ENCODE data around the gene SMIM21.

Gene SMIM21

DNA sequence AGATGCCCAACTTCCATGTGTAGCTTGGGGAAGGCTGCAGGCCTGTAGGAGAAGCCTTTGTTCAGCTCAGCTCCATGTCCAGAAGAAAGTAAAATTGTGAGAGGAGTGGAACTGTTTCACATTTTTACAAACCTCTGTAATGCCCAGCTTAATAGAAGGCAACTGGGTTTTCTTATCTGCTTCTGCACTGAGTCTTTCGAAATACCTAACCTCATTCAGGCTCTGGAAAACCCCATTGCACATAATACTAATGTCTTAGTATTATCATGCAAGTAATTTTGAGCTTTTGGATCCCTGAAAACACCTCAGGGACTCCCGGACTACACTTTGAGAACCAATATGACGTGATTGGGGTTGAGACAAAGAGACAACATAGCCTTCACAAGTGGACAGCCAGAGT lies 5.8 kb downstream of the SMIM21 start:
- DNase-seq = no peak

DNA sequence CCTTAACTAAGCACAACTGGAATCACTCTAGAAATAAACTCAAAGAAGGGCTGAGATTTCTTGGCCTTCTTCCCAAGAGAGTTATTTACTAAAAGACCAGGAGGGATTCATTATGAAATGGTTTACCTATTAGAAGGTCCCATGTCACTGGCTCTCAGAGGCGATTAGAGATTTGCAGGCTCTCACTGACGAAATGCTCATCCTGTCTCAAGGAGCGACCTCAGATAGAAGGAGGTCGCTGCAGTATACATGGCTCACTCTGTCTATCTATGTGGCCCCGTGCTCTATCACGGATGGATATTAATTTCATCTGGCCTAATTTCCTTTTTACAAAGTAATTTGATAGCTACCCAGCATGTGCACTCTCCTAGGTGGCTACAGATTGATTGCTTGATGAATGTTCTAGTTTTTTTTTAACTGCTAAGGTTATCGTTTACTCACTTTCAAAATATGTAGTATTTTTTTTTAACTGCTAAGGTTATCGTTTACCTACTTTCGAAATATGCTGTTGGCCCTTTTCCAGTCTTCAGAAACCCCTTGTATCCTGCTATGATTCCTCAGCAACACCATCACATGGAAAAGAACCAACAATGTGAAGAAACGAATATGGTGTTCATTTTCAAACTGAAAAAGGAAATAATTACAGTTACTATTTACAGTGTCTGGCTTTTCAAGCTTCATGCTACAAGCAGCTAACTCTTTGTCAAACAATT lies 9.1 kb downstream of the SMIM21 start:
- no peak for DNase-seq

DNA sequence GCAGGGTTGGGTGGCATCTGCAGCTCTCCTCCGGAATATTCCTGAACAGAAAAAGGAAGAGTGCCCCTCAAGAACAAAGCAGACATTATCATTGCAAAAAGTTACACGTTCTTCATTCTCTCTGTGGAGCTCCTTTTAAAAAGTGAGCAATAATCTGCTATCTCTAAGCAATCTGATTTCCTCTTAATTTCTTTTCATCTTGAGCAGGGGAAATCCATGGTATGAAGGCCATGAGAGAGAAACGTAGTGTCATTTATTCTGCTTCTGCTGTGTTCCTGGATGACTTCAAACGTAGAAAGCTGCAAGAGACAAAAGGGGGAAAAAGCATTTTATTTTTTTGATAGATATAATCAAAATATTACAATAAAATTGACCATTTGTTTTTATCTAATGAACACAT lies 16.9 kb downstream of the SMIM21 start:
- no peak for DNase-seq

DNA sequence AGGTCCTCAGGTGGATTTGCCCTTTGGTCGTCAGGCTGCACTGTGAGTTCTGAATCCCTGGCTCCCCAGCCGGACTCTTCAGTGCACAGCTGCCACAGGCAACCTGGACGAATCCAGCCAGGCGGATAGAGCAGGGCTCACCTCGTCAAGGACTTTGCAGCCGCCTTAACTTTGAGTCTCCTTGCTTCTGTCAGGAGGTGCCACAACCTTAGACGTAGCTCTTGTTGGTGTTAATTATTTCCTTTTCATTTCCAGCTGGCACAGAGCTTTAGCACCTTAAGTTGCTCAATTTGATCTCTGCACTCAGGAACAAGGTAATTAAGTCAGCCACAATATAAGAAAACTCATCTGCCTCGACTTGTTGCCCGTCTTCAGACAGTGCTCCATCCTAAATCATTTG lies 17.7 kb downstream of the SMIM21 start:
- DNase-seq = no peak

DNA sequence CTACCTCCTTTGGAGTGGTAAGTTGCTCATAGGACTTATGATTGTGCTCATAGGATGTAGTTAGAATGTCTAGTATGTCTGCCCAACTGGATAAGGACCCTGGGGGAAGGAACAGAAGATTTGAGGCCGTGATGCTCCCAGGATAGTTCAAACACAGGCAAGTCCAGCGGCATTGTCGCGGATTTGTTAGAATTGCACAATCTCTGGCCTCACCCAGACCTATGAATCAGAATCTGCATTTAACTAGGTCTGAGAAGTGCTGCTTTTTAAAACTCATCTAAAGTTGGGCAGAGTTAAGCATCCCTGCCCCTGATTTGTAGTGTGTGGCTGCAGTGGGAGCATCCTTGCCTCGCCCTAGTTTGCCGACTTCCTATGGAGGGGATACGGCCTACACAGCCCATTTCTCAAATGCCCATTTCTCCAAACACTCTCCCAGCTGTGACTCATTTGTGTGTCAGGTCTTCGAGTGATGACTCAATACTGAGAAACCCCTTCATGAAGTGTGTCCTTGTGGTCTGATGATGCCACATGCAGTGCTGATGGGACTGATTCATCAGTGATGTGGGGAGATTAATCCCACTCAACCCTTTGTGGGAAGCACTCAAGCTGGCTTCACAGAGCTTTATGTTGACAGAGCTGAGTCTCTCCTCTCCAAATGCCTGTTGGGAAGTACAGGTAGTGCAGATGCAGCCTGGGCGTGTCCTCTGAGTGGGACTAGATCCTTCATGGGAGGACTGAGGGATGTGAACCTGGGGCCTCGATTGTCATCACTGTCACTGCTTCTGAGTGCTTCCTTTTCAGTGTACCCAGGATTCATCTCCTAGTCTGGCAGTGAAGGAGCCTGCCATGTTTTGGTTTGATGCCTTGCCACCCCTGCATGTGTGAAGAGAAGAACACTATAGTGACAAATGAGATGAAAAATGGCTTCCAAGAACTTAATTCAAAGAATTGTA lies 18.7 kb downstream of the SMIM21 start:
- peak; percentile 11 for DNase-seq

DNA sequence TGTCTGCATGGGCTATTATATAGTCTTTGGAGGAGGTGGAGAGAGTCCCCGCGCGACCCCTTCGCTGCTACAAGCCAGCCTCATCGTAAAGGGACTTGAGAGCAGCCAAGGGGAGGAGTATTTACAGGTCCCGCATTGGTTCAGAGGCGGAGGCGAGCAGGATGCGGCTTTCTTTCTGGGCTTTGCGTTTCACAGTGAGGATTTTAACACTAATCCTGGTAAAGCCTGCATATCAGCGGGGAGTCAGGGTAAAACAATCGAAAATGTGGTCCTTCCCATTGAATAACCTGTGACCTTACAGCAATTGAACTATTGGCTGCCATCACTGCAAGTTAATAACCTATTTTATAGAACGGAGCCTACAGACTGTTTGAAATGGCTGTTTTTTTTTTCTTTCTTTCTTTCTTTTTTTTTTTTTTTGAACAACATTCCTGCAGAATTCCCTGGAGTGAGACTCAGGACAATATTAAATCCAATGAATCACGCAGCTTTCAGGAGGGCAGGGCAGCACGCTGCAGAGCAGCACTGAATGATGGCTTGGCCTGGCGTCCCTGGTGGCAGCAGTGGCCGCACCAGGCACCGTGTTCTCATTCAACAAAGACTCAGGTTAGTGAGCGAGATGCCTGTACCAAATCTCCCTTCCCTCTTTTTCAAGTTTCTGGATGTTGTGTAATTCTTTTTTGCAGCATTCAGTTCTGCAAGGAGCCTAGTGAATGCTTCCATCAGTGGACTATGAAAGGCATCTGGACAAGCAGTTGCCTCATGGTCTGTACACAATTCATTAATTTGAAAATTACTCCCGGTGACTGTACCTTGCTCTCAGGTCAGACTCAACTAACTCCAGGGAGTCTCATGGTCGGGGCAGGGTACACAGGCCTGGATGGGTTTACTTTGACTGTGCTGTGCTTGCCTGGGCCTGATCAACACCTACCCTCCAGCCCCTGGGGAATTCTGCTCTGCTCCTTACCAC lies 19.8 kb downstream of the SMIM21 start:
- DNase-seq = no peak

DNA sequence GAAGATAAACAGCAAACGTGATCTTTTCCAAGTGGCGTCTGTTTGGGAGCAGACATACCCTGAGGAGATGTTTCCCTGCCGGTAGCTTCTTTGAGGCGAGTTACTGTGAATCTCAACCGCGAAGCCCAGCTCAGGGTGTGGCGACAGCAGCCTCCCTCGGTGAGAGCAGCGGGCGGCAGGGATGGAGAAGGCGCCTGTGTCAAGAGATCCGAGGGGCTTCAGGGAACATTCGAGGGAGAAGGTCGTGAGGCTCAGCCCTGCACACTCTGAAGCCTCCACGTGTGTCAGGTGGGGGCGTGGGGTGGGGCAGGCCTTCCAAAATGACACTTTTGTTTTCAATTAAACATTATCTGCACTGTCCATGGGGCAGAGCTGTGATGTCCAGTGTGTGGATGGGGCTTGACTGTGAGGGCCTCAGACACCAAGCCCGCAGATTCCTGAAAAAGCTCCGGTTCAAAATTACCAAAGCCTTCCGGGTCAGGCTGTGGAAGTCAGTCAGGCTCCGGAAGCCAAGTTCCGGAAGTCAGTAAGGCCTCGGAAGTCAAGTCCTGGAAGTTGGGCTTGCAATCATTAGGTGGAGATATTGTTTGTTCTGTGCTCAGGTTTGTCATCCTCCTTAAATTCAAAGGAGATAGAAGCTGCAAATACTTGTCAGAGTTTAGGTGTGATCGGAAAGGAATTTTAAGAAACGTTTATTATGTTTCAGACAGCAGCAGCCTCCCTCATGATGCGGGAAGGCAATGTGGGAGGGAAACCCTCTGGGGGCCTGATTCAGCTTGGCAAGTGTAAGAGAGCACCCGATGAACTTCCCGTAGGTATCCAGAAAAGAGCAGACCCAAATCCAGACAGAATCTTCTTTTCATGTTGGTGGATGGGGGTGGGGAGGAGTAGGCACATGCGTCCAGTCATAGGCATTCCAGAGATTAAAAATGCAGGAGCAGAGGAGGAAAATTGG lies 20.7 kb downstream of the SMIM21 start:
- DNase-seq = no peak

DNA sequence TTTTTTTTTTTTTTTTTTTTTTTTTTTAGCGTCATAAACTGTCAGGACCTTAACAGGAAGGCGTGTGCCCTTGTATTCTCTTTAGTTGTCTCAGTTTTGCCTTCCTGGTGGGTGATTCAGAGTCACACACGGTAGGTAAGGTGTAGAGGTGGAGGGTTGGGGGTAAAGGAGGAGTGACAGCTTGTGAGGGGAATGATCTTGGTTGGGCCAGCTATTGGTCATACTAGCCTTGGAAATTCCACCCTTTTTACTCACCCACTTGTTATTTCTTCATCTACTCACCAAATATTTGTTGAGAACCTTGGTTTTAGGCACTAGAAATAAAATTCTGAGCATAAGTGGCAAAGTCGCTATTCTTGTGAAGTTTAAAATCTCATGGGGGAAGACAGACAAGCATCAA lies 22.2 kb downstream of the SMIM21 start:
- no peak for DNase-seq

DNA sequence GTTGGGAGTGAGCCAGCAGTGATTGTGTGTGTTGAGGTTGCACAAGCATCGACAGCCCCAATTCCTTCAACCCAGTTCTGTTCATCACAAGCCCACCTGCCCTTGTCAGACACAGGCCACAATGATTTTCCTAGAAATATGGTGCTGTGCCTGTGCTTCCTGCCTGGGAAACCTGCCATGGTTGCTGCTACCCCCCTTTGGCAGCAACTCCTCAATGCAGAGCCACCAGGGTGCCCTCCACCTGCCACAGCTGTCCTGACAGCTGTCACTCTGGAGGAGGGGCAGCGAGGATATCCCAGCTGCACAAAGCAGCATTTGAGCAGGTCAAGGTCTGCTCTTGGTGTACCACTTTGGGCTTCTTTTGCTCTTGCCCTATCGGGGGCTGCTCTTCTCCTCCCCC lies 27.1 kb downstream of the SMIM21 start:
- DNase-seq = no peak

DNA sequence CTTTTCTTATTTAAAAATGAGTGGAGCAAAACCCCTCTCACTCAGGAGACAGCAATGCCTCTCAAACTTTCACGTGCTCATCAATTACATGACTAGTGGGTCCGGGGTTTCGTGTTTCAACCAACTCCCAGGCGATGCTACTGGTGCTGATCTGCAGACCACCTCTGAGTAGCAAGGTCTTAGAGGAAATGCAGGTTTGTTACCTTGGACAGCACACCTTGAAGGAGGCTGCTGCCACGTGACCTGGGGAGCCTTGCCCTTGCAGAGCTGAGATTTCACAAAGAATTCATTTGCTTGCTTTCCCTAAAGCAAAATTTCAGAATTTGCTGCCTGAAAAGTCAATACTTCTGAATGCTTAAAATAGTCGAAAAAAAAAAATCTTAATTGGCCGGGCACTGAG lies 32.4 kb downstream of the SMIM21 start:
- no peak for DNase-seq

DNA sequence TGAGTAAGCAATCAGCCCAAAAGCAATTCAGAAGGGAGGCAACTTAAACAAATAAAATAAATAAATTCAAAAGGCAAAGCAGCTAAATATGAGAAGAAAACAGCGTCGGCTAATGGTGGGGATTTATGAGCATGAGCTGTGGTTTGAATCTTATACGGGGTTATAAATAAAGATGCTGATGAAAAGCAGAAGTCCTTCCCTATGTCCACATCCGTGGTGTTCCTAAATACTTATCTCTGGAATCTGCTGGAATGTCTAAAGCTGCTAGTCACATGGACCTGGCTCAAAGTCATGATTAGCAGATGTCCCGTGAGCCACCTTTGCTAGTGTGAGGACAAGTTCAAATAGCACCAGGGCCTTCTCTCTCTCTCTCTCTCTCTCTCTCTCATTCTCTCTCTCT lies 33.8 kb downstream of the SMIM21 start:
- DNase-seq = no peak

DNA sequence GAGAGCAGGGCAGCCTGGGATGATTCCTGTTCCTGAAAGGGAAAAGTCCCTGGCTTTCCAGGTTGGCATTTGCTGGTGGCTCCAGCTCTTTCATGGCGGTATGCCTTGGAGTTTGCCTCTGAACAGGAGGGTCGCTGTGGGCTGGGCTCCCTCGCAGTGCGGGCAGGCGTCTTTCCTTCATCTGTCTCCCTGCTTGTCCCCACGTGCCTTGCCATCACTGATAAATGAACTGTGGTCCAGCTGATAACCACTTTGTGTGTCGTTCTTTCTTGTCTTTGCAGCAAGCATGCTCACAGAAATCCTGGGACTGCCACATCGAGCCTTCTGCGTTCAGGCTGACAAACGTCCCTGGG lies 35.3 kb downstream of the SMIM21 start:
- no peak for DNase-seq

DNA sequence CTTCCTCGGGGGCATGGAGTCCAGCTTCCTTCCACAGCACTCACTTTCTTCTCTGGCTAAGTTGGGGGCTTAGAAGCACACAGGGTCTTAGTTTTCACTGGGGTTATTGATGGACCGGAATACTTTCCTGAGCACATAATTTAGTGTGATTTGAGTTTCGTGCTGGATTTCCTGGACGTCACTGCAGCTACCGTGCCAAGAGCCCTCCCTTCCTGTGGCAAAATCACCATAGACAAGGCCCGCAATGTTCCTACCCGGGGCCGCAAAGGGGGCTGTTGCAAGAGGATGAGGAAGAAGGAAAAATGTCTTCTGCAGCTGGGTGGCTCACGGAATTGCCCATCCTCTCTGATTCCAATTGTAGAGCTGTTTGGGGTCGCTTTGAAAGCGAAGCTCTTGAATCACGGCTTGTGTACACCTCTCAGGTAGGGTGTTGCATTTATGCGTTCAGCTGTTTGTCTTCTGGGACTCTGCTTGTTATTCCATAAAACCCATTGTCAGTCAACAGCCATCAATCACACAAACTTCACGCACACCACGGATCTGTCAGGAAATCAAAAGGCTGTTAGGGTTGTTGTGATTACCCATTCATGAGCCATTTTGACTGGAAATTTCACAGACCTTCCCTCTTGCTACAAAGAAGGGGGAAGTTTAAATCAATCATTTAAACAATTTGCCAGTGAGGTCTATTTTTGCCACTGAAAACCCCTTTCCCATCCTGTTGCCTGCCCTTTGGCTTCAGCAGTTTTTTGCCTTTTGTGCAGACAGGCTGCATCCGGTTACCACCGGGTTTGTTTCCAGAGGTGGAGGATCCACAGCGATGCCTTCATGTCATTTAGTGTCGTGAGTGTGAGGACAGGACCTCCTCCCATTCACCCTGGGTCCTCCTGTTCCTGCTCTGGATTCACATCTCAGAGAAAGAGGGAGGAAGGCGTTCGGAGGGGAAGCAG lies 36.0 kb downstream of the SMIM21 start:
- DNase-seq = no peak

DNA sequence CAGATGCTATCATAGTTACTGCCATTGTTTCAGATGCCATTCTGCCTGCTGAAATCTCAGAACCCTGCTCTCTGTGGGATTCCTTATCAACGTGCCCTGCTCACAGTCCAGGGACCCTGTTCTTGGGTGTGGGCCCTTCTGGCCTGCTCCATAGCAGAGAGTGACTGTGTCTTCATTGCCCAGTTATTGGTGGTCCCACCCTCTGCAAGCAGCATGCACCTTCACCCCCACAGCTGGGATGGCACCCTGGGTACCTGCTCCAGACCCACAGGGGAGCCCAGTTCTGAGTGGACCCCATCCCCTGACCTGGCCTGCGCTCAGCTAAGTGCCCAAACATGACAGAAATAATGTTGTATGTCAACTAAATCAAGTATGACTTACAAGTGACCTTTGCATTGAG lies 36.6 kb downstream of the SMIM21 start:
- DNase-seq = no peak

DNA sequence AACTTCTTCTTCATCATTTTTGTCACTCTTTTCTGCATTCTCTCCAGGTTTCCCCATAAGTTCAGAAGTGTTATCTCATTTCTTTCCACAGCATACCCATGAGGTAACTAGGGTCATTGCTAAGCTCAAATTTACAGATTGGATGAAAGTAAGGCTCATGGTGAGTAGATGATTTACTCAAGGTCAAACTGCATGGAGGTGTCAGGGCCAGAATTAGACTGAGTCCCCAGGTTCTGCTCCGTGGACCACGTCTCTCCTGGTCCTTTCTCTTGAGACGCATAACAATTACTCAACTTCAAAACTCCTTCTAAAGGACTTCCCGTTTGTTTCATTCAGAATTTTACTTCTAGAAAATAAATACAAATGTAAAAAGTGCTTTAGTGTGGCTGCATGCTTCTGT lies 43.4 kb downstream of the SMIM21 start:
- DNase-seq = no peak

DNA sequence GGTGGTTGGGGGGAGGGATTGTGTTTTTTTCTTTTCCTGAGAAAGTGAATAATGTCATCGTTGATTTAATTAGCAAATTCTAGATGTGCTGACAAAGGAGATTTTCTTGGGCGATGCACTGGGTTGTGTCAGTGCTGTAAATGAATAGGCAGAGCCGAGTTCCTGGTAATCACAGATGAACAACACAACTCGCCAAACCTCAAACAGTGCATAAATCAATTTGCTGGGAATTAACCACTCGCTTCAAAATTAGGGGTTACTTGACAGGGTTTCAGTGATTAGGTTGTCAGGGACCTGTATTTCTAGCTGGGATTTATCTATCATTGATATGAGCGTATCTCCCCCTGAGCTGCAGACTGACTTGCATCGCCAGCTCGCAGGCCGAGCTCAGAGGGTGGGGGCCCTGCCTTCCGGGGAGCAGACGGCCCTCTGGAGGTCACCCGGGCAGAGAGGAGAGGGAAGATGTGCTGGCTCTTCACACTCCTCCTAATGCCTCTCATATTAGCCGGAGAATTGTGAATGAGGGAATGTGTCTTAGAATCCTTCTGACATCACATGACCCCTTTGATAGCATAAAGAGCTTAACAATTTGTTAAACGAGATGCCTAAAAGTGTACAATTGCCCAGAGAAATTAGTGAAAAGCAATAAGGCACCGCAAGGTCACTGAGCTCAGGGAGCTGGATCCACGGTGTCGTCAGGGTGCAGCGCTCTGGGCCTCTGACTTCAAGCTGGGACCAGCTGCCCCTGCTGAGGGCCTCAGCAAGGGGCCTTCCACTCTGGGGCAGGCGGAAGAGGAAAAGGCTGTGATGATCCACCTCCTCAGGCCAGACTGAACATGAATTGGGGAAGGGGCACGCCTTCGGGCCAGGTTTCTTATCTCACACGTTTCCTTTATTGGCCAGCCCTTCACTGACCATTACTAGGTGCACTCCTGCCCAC lies 48.9 kb downstream of the SMIM21 start:
- DNase-seq = no peak

DNA sequence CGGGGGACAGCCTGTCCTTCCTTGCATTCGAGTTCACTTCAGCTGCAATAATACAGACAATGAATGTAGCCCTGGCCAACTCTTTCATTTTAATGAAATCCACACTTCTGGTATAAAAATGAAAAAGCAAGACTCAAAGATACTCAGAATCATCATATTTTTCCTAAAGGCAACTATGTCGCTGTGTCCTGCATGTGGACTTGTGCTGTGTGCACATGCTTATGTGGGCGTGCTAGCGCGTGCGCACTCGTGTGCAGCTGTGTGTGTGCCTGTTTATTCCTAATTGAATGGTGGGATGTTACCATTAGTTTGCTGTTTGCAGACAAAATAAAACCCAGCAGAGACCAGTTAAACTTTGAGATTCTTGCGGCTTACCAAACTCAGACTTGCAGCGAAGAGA lies 49.6 kb downstream of the SMIM21 start:
- no peak for DNase-seq

DNA sequence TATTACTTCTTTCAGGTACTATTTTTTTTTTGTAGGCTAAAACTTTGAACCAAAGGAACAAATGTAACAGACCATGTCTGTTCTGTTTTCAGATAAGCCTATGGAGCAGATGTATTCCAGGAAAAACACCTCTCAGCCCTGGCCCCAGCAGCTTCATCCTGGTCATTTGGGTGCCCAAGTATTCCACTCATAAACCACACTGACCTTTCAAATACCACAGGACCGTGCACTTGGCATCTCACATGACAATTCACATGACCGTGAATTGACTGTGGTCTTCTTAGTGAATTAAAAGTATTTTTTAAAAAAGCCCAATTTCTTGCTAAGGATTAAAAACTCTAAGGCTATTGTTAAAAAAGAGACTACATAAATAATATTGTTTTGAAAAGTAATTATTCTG lies 50.2 kb downstream of the SMIM21 start:
- DNase-seq = no peak

DNA sequence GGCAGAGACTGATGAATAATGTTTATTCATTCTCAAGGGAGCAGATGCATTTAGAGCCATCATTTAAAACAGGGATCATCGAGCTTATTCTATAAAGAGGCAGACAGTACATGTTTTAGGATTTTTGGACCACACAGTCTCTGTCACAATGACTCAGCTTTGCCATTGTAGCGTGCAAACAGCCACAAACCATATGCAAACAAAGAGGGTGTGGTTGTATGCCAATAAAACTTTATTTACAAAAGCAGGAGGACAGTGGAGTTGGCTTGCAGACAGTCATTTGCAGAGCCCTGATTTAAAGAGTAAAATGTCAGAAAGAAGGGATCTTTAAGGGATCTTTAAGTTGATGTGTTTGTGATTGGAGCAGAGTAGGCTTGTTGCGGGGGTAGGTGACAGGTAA lies 51.5 kb downstream of the SMIM21 start:
- no peak for DNase-seq

DNA sequence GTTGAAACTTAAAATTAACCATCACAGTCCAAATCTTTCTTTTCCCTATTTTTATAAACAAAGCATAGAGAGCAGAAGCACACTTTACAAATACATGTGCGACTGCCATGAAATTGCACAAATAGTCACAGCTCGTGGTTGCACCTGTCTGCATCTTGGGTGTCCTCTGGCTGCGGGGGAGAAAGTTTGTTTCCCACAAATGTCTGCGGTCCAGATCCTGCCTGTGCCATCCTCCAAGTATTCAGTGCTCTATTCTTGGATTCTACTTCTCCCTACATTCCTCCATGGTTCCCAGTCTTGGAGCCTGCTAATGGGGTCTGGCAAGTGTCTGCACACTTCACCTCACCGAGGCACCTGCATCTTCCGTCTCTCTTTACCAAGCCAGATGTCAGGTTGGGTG lies 52.2 kb downstream of the SMIM21 start:
- DNase-seq = no peak

All from stimulated activated CD4-positive, alpha-beta T cell treated with anti-CD3 and anti-CD28 coated beads, Interleukin-4, amount 100 ng/mL, for 1 hour (primary cell).